D721Med (cell line): ENCODE data around the gene ISG15.
"Not testable (repeated sequence)": the region's sequence is repeated elsewhere in the genome, so short reads cannot be mapped to it uniquely, and the experiment has no call there.

Experiments
- DNase-seq: peaks from one replicate; pipeline ENCODE4 v3.0.0; 2011; ENCODE audit warnings: low spot score; ENCODE audit not compliant: insufficient read length
- FAIRE-seq: peaks from 2 replicates; lab custom pipeline; 2011; peaks lifted over from hg19 to GRCh38; lab: Jason Lieb, UNC
- CTCF ChIP-seq: IDR thresholded peaks from 2 replicates; pipeline ENCODE4 v1.5.1; 2012; ENCODE audit warnings: mild to moderate bottlenecking, control low read depth; ENCODE audit not compliant: insufficient read depth; ENCODE audit errors: missing control alignments

ISG15 gene

GRCh38 chr1:1013922-1014648 lies 788 bp downstream of the ISG15 start:
- FAIRE-seq, result no peak
- no peak for TF ChIP-seq CTCF
- no peak for DNase-seq

GRCh38 chr1:1014799-1015681 lies 1.7 kb downstream of the ISG15 start:
- no peak for TF ChIP-seq CTCF
- DNase-seq (no peak), FAIRE-seq (no peak)

GRCh38 chr1:1017397-1018320 lies 4.4 kb downstream of the ISG15 start:
- not testable (repeated sequence) for DNase-seq, FAIRE-seq

GRCh38 chr1:1018321-1018685 lies 5.0 kb downstream of the ISG15 start:
- not testable (repeated sequence) for DNase-seq, FAIRE-seq

GRCh38 chr1:1019122-1019999 lies 6.1 kb downstream of the ISG15 start:
- TF ChIP-seq CTCF, result peak; percentile 31
- DNase-seq (no peak), FAIRE-seq (no peak)

- no peak for TF ChIP-seq CTCF
- DNase-seq (no peak), FAIRE-seq (no peak)
These were observed 6.7 kb downstream of the ISG15 start, which contains the start of gene AGRN for GRCh38 chr1:1020000-1020404. Gene AGRN (plus strand): TSS chr1:1020120. CDS start chr1:1020173, 53 bp downstream.

GRCh38 chr1:1020415-1021009 lies 7.2 kb downstream of the ISG15 start:
- no peak for FAIRE-seq
- no peak for DNase-seq
- TF ChIP-seq CTCF, result no peak
